Measurements from ENCODE around the gene WNK3.

WNK3 gene

GRCh38 chrX:54171091-54171490 lies 186.8 kb downstream of the WNK3 start:
- DNase-seq (ENCODE audit: low read depth in 3 of 3) = no peak

DNA sequence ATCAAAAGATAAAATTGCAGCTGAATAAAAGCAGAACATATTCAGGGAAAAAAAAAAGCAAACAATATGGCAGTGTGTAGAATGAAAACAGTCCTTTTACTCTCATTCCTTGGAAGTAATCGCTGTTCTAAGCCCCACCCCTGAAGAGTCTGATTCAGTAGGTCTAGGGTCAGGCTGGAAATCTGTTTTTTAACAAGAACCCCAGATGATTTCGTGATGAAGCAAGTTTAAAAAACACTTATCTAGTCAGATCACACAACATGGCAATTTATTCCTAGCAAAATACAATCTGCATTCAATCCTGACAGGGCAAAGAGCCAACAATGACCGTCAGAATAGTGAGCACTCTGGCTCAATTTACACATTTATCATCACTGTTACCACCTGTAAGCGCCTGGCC lies 190.9 kb downstream of the WNK3 start:
- DNase-seq (ENCODE audit: low read depth in 3 of 3) = no peak

DNA sequence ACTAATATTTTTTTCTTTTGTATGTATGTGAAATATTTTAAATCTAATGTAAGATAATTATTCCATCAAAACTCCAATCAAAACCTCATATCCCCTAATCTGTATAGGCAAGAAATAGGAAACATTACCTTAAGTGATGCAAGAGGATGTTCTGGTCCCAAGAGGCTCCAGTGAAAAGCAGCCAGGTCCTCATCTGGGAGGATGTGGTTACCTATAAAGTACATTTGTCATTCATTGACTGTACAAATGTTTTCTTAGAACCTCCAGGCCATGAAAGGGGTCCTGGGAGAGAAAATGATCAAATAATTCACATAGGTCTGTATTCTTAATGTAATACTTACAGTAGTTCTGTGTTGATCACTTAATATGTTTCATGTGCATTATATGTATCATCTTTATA lies 200.3 kb downstream of the WNK3 start:
- no peak for DNase-seq (ENCODE audit: low read depth in 3 of 3)

Measured in stimulated activated CD4-positive, alpha-beta T cell treated with anti-CD3 and anti-CD28 coated beads, TNF-alpha, amount 100 ng/mL, for 24 hours (primary cell).